A673 (cell line): ENCODE results near the gene HVCN1.

Experiments
- CTCF ChIP-seq: fragments of 300-800, 200-600 bp; sonication (generic); conservative IDR thresholded peaks from 2 replicates; pipeline ENCODE4 v1.5.1; 2017; ENCODE audit warnings: low read depth, mild to moderate bottlenecking, antibody characterized with exemption, low read length, moderate library complexity, mixed read lengths
- EZH2 ChIP-seq: fragments of 200-600 bp; sonication (generic); IDR thresholded peaks from 2 replicates; pipeline ENCODE4 v1.6.1; 2017; ENCODE audit warnings: borderline replicate concordance, low read depth, mild to moderate bottlenecking, mixed read lengths, antibody characterized with exemption, low read length; ENCODE audit not compliant: poor library complexity, severe bottlenecking

GRCh38 chr12:110658242-110658641 lies 30.7 kb downstream of the HVCN1 start:
- TF ChIP-seq EZH2 (no peak), CTCF (no peak)
